GM20000 (cell line): ENCODE measurements around the gene ANKRD13D.

Source experiments
- DNase-seq: peaks from one replicate; pipeline ENCODE4 v3.0.0; 2012; ENCODE audit warnings: low spot score
- CTCF ChIP-seq: IDR thresholded peaks from 2 replicates; pipeline ENCODE4 v1.5.1; 2012; ENCODE audit warnings: mild to moderate bottlenecking, control low read depth; ENCODE audit errors: extremely low read depth, missing control alignments

ANKRD13D gene

DNA sequence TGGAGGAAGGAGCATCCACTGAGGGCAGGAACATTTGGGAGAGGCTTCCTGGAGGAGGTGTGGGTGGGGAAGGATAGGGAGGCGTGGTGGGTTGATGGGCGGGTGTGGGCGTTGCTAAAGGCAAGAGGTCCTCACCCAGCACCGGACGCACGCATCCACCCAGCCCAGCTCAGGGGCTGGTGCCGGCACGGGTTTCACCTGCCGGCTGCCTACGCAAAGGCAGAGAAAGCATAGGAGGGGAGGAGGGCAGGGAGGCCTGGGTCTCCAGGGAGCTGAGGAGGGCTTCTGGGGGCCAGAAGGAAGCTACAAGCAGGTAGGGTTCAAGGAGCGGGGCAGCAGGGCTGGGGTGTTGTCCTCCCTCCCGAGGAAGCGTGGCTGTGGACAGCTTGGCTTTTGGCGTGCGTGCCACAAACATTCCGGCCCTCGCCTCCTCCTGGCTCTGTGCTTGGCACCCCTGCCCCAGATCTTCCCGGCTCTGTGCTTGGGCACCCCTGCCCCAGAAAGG, 22.0 kb downstream of the ANKRD13D start:
- TF ChIP-seq CTCF = no peak
- DNase-seq = no peak

DNA sequence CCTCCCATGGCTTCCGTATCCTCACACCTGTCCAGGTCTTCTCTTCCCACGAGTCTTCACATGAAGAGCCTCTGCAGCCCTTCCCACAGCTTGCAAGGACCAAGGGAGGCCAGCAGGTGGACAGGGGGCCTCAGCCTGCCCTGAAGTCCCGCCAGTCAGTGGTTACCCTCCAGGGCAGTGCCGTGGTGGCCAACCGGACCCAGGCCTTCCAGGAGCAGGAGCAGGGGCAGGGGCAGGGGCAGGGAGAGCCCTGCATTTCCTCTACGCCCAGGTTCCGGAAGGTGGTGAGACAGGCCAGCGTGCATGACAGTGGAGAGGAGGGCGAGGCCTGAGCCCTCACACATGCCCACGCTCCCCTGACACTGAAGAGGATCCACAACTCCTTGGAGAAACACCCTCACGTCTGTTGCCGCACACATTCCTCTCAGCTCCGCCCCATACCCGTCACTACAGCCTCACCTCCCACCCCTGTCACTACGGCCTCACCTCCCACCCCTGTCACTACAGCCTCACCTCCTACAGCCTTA, 22.5 kb downstream of the ANKRD13D start:
- no peak for TF ChIP-seq CTCF
- no peak for DNase-seq

GRCh38 chr11:67312187-67313021, 23.3 kb downstream of the ANKRD13D start:
- no peak for DNase-seq
- TF ChIP-seq CTCF = no peak

- TF ChIP-seq CTCF = no peak
- DNase-seq = no peak
Measured at GRCh38 chr11:67313125-67313890, 24.2 kb downstream of the ANKRD13D start.

GRCh38 chr11:67314218-67314617, 25.1 kb downstream of the ANKRD13D start:
- peak; percentile 2 for DNase-seq
- TF ChIP-seq CTCF = no peak

GRCh38 chr11:67315325-67315909, 26.3 kb downstream of the ANKRD13D start:
- peak; percentile 7 for DNase-seq
- TF ChIP-seq CTCF = no peak
